GM19025 (cell line): ENCODE data around the gene CPNE9.

ENCODE experiments used
- ATAC-seq: cut with Tn5 transposase; IDR thresholded peaks from one replicate; pipeline ENCODE4 v1.9.1; 2021; ENCODE audit warnings: mild to moderate bottlenecking, low read depth, moderate library complexity; ENCODE audit not compliant: unreplicated experiment

The CPNE9 gene, protein sequence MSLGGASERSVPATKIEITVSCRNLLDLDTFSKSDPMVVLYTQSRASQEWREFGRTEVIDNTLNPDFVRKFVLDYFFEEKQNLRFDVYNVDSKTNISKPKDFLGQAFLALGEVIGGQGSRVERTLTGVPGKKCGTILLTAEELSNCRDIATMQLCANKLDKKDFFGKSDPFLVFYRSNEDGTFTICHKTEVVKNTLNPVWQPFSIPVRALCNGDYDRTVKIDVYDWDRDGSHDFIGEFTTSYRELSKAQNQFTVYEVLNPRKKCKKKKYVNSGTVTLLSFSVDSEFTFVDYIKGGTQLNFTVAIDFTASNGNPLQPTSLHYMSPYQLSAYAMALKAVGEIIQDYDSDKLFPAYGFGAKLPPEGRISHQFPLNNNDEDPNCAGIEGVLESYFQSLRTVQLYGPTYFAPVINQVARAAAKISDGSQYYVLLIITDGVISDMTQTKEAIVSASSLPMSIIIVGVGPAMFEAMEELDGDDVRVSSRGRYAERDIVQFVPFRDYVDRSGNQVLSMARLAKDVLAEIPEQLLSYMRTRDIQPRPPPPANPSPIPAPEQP

DNA sequence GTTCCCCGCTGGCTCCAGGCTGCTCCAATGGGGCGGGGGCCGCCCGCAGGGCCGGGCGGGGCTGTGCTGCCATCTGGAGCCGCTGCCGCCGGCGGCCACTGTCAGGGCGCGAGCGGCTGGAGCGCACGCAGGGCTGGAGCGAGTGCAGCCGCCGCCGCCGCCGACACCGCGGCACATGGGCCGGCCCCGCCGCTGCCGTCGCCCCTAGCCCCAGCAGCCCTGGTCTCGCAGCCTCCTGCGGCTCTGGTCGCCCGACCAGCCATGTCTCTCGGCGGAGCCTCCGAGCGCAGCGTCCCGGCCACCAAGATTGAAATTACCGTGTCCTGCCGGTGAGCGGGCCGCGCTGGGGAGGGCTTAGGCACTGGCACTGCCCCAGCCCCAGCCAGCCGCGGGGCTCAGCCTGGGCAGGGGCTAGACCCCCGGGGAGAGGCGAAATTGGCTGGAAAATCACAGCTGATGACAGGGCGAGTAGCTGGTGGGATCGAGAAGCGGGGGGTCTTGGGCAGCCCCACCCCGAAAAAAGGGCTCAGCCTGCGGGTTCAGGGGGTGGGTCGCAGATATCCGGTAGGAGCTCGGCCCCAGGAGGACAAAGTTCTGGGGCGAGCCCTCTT lies at the start of gene CPNE9:
Gene CPNE9 (plus strand): TSS at position 98 of the 611 bp plus-strand sequence. CDS start 164 bp downstream, at position 262.
- ATAC-seq = no peak

DNA sequence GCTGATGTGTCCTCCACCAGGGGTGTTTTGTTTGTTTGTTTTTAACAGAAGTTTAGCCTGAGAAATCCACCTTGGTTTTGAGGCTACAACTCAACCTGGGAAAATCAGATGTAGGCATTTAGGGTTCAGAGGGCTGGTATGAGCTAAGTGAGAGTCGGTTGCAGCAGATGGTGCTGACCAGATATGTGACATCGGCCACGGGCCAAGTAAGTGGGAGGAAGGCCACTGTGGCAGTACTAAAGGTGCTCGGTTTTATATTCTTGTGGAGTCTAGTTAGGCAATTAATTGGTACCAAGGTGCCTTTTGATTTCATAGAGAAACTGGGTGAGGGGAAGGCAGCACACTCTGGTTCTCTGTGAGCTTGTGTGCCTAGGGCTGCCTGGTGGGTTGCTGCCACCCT lies 43.8 kb upstream of the CPNE9 start:
- ATAC-seq = no peak

DNA sequence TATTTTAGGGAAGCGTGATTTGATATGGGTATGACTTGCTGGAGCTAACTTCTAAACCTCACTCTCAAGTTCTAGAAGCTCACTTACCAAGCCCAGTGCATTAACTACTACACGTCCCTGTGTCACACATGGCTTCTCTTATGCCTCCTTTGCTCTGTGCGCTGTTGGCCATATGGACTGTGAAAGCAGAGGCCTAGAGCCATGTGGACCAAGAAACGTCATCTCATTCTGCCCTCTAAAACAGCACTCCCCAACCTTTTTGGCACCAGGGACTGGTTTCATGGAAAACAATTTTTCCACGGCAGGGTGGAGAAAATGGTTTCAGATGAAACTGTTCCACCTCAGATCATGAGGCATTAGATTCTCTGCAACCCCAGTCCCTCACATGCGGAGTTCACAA lies 42.7 kb upstream of the CPNE9 start:
- no peak for ATAC-seq

DNA sequence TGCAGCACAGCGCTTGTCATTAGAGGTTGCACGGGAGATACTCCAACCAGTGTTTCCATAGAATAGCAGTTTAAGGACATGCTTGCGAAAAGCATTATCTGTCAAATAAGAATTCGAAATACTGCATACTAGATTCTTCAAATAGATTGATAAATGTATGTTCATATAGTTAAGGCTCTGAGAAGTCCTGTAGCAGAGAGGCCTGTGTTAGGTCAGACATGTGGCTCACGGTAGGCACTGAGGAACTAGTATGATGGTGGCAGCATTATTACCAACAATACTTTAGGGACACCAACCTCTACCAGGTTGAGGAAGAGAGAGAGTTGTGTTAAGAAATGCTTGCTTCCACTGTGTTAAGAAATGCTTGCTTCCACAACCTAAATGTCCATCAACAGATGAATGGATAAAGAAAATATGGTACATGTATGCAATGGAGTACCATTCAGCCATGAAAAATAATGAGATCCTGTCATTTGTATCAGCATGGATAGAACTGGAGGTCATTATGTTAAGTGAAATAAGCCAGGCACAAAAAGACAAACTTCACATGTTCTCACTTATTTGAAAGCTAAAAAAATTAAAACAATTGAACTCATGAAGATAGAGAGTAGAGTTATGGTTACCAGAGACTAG lies 39.4 kb upstream of the CPNE9 start:
- ATAC-seq = no peak

DNA sequence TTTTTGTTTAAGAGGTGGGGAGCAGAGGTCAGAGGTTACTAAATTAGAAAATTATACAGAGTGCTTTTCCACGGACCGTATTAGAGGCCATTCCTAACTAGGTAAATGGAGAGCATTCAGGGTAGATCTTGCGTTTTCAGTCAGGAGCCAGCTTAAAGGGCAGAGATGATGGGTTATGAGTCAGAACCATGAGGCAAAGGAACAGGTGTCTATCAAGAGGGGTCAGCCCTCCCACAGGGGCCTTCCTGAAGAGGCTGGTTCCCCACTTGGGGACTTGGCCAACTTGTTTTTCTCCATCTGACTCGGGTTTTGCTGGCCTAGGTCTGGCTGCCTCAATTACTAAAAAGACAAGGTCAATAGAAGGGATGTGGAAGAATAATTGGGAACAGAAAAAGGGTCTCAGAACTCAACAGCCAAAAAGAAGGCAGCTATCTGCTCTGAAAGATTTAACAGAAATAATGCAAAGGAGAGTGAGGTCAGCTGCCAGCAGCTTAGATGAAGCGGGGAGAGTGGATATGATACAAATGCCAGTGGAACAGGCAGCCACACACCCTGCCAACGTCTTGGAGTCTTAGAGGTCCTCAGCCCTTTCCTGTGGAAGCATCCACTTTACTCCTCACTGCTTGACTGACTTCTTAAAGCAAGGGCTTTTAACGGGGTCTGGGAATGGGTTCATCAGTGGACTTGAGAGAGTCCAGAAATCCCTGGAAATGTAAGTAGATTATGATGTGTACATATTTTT lies 36.8 kb upstream of the CPNE9 start:
- no peak for ATAC-seq

DNA sequence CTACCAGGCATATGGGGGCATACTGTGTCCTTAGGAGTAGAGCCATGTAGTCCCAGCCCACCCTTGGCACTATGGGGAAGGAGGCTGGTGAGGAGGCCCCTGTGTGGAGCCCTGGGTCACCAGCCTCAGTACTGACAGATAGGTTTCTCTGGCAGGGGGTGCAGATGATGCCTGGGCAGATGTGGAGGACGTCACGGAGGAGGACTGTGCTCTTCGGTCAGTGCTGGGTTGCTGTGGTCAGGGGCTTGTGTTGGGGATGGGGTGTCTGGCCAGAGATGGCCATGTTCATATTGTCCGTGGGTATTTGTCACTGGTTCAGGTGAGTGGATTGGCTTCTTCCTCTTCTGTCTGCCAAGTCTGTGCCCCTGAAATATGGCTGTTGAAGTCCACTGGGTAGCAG lies 34.4 kb upstream of the CPNE9 start:
- no peak for ATAC-seq

DNA sequence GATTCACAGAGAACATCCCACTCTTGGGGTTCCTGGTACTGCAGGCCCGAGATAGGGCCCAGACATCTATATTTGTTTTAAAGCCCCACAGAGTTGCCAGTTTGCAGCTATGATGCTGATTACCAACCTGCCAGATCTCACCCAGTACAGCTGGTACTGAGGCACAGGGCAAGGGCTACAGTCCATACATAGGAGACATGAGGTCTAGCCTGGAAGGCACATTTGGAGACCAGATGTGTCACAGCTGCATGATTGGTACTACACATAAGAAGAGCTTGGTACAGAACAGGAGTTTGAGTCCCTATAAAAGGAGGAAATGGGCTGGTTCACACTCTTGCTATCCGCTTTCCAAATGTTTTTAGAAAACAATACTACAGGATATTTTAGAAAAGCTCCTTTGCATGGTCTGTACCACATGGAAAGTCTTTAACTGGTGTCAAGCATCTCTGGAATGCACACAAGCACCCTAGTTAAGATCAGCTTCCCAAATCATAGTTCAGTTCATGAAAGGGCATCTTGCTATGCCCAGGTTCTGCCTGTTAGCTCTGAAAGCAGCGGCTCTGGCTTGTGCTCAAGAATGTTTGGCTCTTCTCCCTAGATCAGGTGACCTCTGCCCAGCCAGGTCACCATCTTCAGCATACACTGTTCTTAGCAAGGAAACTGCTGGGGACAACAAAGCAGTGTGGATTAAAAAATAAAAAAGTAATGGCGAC lies 33.8 kb upstream of the CPNE9 start:
- ATAC-seq = no peak

DNA sequence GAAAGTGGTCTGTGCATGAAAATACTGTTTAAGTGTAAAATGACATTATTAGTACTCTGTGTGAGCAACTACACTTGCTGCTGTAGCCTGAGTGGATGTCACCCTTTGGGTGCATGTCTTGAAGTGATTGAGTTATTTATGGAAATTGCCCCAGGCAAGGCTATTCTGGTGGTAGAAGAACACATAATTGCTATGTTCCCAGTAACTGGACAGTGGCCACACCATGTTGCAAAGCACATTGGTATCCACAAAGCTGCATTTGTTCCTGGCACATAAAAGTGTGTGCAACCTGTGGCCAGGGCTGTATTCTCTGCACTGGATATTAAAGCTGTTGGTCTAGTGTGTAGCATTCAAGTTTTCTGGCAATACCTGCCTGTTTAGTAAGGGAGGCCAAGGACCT lies 30.6 kb upstream of the CPNE9 start:
- ATAC-seq = no peak

DNA sequence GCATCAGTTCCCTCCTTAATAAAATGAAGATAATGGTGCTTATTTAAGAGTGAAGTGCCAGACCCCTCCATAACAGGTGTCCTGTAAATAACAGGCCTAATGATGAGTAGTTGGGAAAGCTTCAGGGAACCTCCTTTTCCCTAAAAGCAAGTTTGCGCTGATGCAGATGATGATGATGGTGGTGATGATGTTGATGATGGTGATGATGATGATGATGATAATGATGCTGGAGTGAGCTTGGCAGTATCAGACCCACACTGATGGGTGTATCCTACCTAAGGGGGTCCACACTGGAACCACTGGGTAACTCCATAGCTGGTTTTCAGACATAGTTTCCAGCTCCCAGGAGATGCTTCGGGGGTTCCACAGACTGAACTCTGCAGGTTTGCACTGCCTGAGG lies 29.9 kb upstream of the CPNE9 start:
- no peak for ATAC-seq

DNA sequence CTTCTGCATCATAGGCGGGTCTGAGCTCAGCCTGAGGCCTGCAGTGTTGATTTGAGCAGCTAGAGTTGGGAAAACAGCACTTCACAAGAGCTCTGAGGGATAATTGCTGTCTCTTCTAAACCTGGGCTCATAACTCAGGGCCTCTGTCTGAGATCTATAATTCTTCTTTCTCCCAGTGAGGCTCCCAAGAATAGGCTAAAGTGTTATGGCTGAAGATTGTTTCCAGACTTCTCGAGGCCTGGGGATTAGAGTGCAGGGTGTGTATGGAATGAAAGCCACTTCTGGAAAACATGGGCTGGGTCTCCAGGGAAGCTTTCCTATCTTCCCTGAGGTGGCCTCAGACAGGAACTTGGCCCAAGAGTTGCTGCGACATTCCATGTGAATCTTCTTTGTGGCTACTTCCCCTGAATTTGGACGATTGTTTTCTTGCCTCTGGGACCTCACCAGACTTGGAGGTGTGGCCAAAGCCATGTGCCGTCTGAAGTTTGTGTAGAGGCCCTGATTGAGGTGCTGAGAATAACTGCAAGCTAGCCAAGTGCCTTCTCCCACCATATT lies 27.8 kb upstream of the CPNE9 start:
- no peak for ATAC-seq

DNA sequence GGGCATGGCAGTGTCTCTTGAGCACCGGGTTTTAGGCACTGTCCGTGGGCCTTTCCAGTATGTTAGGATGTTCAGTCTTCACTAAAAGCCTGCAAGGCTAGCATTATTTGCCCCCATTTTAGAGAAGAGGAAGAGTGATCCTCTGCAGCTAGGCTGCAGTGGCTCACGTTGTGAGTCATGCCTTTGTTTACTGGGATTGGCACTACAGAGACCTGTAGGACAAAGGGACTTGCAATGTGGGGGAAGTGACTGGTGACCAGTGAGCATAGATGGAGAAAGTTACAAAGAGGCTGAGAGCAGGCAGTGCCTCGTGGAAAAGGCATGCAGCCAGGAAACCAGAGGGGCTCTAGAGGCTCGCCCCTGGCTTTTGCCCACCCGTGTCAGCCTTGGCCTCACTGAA lies 26.8 kb upstream of the CPNE9 start:
- ATAC-seq = no peak

DNA sequence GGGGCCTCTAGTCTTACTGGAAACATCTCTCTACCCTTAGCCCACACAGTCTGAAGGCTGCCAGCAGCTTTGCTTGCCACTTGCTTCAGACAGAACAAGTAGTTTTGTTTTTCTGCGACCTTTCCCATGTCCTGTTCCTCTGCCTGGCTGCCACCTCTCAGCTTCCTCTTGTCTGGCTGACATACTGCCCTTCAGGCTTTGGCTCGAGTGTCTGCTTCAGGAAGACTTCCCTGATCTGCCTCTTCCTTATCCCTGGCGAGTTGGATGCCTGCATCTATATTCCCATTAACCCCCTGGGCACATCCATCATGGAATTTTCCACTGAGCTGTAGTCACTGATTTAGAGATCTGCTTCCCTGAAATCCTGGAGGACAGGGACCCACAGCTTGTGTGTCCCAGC lies 25.1 kb upstream of the CPNE9 start:
- no peak for ATAC-seq

DNA sequence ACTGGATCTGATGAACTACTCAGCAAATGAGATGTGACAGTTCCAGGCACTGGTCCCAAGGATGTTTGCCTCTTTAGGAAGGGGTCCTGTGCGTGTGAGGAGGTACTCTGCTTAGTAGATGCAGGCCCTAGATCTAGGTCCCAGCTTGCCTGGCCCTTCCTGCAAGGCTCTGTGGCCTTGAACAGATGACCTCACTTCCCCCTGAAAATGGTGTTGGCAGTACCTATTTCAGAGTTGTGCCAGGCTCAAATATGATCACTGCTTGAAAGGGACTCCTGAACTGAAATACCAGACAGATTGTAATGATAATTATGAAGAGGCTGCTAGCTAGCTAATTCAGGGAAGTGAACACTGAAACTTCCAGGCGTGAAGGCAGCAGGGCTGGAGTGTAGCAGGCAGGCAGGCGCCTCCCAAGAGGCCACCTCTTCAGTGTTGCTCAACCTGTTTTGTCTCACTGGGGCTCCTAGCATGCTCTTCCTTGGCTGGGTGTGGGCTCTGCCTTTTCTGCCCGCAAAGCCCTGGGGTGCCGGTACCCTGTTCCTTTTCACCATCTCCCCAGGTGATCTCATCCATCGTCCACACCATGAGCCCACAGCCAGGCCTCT lies 24.1 kb upstream of the CPNE9 start:
- no peak for ATAC-seq

DNA sequence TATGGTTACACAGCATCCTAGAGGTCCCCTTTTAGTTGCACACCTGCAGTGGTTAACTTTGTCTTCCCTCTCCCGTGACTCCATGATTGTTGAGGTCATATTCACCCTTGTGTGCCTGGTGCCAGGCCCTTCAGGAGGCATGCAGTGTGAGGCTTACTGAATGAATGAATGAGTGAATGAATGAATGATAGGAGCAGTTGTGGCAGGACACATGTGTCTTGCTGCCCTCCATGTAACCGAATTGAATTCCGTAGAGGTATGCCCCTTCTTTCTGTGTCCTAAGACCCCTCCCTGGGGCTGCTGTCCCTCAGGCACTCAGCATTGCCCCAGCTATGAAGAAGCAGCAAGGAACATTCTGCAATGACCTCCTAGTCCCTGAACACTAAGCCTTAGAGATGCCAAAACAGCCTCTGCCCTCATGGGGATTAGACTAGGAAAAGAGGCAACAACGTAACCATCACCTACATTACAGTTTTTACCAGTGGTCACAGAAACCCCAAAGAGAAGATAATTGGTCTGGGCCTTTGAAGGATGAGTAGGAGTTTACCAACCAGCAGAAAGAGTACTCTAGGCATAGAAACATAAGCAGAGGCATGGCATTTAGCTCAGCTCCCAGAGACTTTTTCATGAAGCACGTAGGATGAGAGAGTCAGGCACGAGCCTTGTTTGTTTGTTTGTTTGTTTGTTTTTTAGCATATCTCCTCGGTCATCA lies 22.5 kb upstream of the CPNE9 start:
- no peak for ATAC-seq

DNA sequence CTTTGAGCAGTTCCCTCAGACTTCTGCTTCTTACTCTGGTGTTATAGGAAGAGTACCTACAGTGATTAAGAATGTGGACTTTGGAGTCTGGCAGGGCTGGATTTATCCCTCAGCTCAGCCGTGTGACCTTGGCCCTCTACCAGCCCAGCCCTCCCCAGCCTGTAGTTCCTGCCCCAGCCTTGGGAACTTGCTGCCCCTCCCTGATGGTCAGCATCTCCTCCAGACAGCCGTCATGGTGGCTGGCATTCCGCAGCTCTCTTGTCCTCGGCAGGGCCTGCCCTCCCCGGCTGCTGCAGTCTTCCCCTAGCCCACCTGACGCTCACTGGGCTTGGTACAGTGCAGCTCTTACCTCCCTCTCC lies 21.9 kb upstream of the CPNE9 start:
- no peak for ATAC-seq

DNA sequence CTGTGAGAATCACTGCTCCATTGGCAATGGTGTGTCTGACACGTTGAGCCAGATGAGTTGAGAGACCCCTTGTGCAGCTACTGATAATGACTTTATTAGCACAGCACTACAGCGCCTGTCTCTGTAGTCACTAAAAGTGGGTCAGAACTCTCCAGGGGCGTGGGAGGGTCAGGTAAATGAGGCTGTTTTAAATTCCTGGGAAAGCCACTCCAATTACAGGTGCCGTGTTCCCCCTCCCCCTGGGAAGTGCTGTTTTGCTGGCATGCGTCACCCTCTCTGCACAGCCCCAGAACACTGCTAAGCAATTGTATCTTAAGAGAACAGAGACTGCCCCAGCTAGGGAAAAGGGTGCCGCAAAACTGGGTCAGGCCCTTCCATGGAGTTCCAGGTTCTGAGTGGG lies 21.5 kb upstream of the CPNE9 start:
- no peak for ATAC-seq

DNA sequence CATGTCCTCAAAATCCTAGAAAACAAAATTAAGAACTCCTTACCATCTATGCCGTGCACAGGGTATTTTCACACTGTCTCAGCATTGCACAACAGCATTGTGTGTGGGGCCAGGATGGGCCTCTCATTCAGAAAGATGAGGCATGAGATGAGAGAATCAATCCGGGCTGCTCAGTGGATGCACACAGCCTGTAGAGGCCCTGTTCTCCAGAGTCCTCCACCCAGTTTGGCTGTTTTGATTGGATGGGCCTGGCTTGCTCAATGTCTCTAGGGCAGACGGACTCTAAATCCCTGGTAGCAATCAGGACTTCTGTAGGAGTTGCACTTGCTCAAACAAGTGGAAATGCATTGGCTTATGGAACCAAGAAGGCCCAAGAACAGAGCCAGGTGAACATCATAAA lies 20.2 kb upstream of the CPNE9 start:
- no peak for ATAC-seq

DNA sequence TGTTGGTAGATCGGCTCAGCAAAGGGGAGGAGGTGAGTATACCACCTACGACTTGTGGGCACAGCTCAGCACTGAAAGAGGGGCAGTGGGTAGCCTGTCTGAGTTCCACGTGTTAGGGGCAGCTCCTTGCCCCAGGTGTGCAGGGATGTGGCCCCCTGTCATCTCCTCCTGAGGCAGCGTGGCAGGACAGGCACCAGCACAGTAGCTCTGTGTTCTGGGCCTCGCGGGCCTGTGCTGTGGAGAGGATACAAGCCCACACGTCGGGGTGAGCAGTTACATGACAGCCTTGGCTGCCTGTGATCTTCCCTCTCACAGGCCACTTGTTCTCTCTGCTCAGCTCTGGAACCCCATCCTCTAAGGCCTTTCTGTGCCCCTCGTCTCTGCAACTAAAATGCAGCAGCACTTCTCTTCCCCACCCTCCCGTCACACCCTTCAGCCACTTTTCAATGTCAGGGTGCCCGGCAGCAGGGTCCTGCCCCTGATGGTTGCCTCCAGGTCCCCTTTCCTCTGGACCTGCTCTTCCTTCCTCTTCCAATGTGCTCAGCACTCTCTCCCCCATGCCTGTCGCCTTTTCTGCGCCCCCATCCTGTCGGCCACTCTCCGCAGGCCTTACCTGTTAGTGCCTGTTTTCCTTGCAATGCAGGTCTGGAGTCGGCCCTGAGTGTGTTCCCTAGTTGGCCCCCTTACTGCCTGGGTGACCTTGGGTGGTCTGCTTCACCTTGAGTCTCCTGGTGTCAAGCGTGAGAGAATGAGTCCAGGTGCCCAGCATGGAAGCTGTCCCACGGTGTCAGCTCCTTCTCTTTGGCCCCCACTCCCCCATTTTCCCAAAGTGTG lies 18.2 kb upstream of the CPNE9 start:
- ATAC-seq = no peak
